HG02943 (cell line): ENCODE data around the gene ANXA4.

Source experiments
- ATAC-seq: cut with Tn5 transposase; IDR thresholded peaks from one replicate; pipeline ENCODE4 v1.9.1; 2021; ENCODE audit warnings: mild to moderate bottlenecking, low read depth, moderate library complexity; ENCODE audit not compliant: unreplicated experiment

The ANXA4 gene

GRCh38 chr2:69741575-69742321 lies at the start of gene ANXA4:
Gene ANXA4 (plus strand): TSS chr2:69742134. CDS start chr2:69781566, 39,432 bp downstream.
- peak; percentile 58 for ATAC-seq

- ATAC-seq, result no peak
These were observed 49.5 kb upstream of the ANXA4 start for GRCh38 chr2:69692424-69692823.

GRCh38 chr2:69693059-69693774 lies 48.7 kb upstream of the ANXA4 start:
- peak; percentile 67 for ATAC-seq

GRCh38 chr2:69693775-69694450 lies 48.0 kb upstream of the ANXA4 start:
- ATAC-seq, result peak; percentile 19

- ATAC-seq, result no peak
These were observed 46.8 kb upstream of the ANXA4 start for GRCh38 chr2:69694894-69695849.

- no peak for ATAC-seq
These were observed 46.1 kb upstream of the ANXA4 start for GRCh38 chr2:69695850-69696216.

- no peak for ATAC-seq
These were observed 41.6 kb upstream of the ANXA4 start for GRCh38 chr2:69700381-69700780.

GRCh38 chr2:69701100-69701945 lies 40.6 kb upstream of the ANXA4 start:
- no peak for ATAC-seq

GRCh38 chr2:69703189-69703588 lies 38.7 kb upstream of the ANXA4 start:
- no peak for ATAC-seq

- no peak for ATAC-seq
These were observed 37.5 kb upstream of the ANXA4 start for GRCh38 chr2:69704446-69704845.

- no peak for ATAC-seq
These were observed 32.6 kb upstream of the ANXA4 start for GRCh38 chr2:69709290-69709689.

- ATAC-seq, result no peak
These were observed 30.0 kb upstream of the ANXA4 start for GRCh38 chr2:69711971-69712370.

- no peak for ATAC-seq
These were observed 27.9 kb upstream of the ANXA4 start for GRCh38 chr2:69714024-69714423.

- ATAC-seq, result peak; percentile 81
These were observed 27.3 kb upstream of the ANXA4 start for GRCh38 chr2:69714539-69715220.

GRCh38 chr2:69715964-69716363 lies 26.0 kb upstream of the ANXA4 start:
- no peak for ATAC-seq

GRCh38 chr2:69716555-69717120 lies 25.3 kb upstream of the ANXA4 start:
- ATAC-seq, result no peak

- no peak for ATAC-seq
These were observed 24.7 kb upstream of the ANXA4 start for GRCh38 chr2:69717186-69717585.

- ATAC-seq, result no peak
These were observed 24.1 kb upstream of the ANXA4 start for GRCh38 chr2:69717861-69718273.
